Measurements from ENCODE around the gene NRG2. TPM values are rescaled to one million over a fixed set of nuclear protein-coding genes. Genes with fewer than 3 reads are reported as not detected.

Gene NRG2
- total and polyA plus RNA-seq, 2 experiments from 2014 or later = 0.37 to 1.3 TPM

- DNase-seq (ENCODE audit: low spot score) (no peak), ATAC-seq (no peak)
- Histone ChIP-seq H3K27me3 (ENCODE audit: insufficient read depth) (no peaks in the 10 kb centered on the region), H3K4me1 (ENCODE audit: insufficient read depth) (no peaks in the 10 kb centered on the region), H3F3A (replicated peaks; ENCODE audit: low read depth) (no peaks in the 10 kb centered on the region), H4K20me1 (replicated peaks; ENCODE audit: insufficient read depth) (no peaks in the 10 kb centered on the region), H3K9me2 (ENCODE audit: insufficient read depth) (peaks cover 6% of the 10 kb centered on the region; the same call in 1 of the 2 replicates), H2AFZ (no peak overlapping the region), H3K4me2 (no peak overlapping the region), H3K27ac (ENCODE audit: low read depth) (no peak overlapping the region), H3K36me3 (ENCODE audit: insufficient read depth) (no peaks in the 10 kb centered on the region), H3K79me2 (replicated peaks; ENCODE audit: insufficient read depth) (no peaks in the 10 kb centered on the region), H3K4me3 (no peak overlapping the region)
- no peaks in the 10 kb centered on the region for H3K27me3 Mint-ChIP-seq (ENCODE audit: insufficient read depth, low read depth, poor library complexity)
- TF ChIP-seq EZH2 (IDR thresholded peaks at IDR 0.05; ENCODE audit: low read depth, unreplicated experiment) = no peak
- no peaks in the 10 kb centered on the region for H3K36me3 Mint-ChIP-seq (ENCODE audit: low read depth)
- H3K27ac Mint-ChIP-seq = no peak overlapping the region
- H3K4me3 Mint-ChIP-seq = no peak overlapping the region
- H3K4me1 Mint-ChIP-seq = peaks cover 13% of the 10 kb centered on the region
- no peaks in the 10 kb centered on the region for H3K9me3 Mint-ChIP-seq
Measured at GRCh38 chr5:139998837-139999236, 44.3 kb downstream of the NRG2 start.

- Histone ChIP-seq H3K27ac (ENCODE audit: low read depth) (no peak overlapping the region), H3K4me1 (ENCODE audit: insufficient read depth) (no peaks in the 10 kb centered on the region), H3K4me3 (no peak overlapping the region), H3F3A (replicated peaks; ENCODE audit: low read depth) (no peaks in the 10 kb centered on the region), H4K20me1 (replicated peaks; ENCODE audit: insufficient read depth) (no peaks in the 10 kb centered on the region), H3K36me3 (ENCODE audit: insufficient read depth) (no peaks in the 10 kb centered on the region), H3K79me2 (replicated peaks; ENCODE audit: insufficient read depth) (no peaks in the 10 kb centered on the region), H2AFZ (no peak overlapping the region), H3K27me3 (ENCODE audit: insufficient read depth) (no peaks in the 10 kb centered on the region), H3K9me2 (ENCODE audit: insufficient read depth) (peaks cover 6% of the 10 kb centered on the region; the same call in 1 of the 2 replicates), H3K4me2 (no peak overlapping the region)
- Mint-ChIP-seq H3K9me3 (no peaks in the 10 kb centered on the region), H3K27ac (no peak overlapping the region), H3K27me3 (ENCODE audit: insufficient read depth, low read depth, poor library complexity) (no peaks in the 10 kb centered on the region), H3K4me1 (no peaks in the 10 kb centered on the region), H3K4me3 (no peak overlapping the region), H3K36me3 (ENCODE audit: low read depth) (no peaks in the 10 kb centered on the region)
- ATAC-seq (no peak), DNase-seq (ENCODE audit: low spot score) (no peak)
- TF ChIP-seq POLR2AphosphoS5 (IDR thresholded peaks at IDR 0.05; ENCODE audit: low read depth) (no peak), ETS1 (IDR thresholded peaks at IDR 0.05) (no peak)
Measured at GRCh38 chr5:139997276-139997675, 45.8 kb downstream of the NRG2 start.

- no peak overlapping the region for H3K27ac Mint-ChIP-seq
- no peaks in the 10 kb centered on the region for H3K9me3 Mint-ChIP-seq
- H3K4me2 ChIP-seq = no peak overlapping the region
- no peak overlapping the region for H3K4me3 Mint-ChIP-seq
- no peaks in the 10 kb centered on the region for H3K4me1 ChIP-seq (ENCODE audit: insufficient read depth)
- ATAC-seq (no peak), DNase-seq (ENCODE audit: low spot score) (no peak)
- no peak for TF ChIP-seq ETS1 (IDR thresholded peaks at IDR 0.05)
- TF ChIP-seq EZH2 (IDR thresholded peaks at IDR 0.05; ENCODE audit: low read depth, unreplicated experiment) = no peak
- no peaks in the 10 kb centered on the region for H3K36me3 ChIP-seq (ENCODE audit: insufficient read depth)
- H3K9me2 ChIP-seq (ENCODE audit: insufficient read depth) = peaks cover 6% of the 10 kb centered on the region; the same call in 1 of the 2 replicates
- no peaks in the 10 kb centered on the region for H3K27me3 ChIP-seq (ENCODE audit: insufficient read depth)
- no peaks in the 10 kb centered on the region for H3K27me3 Mint-ChIP-seq (ENCODE audit: insufficient read depth, low read depth, poor library complexity)
- H3K27ac ChIP-seq (ENCODE audit: low read depth) = no peak overlapping the region
- no peaks in the 10 kb centered on the region for H4K20me1 ChIP-seq (replicated peaks; ENCODE audit: insufficient read depth)
- H3K4me1 Mint-ChIP-seq = no peaks in the 10 kb centered on the region
- no peak overlapping the region for H2AFZ ChIP-seq
- no peaks in the 10 kb centered on the region for H3K36me3 Mint-ChIP-seq (ENCODE audit: low read depth)
- H3F3A ChIP-seq (replicated peaks; ENCODE audit: low read depth) = no peaks in the 10 kb centered on the region
- no peak overlapping the region for H3K4me3 ChIP-seq
- no peaks in the 10 kb centered on the region for H3K79me2 ChIP-seq (replicated peaks; ENCODE audit: insufficient read depth)
Measured at GRCh38 chr5:139995929-139996328, 47.2 kb downstream of the NRG2 start.

Measured in GM23338 (cell line).